A549 (cell line): Measurements from ENCODE around the gene NOXO1. TPM values are rescaled to one million over a fixed set of nuclear protein-coding genes. Genes with fewer than 3 reads are reported as not detected.

Experiments used
- ATAC-seq, 2 experiments: fragments of 200-7000 bp in 1 of 2; fragments of >200 bp in 1 of 2; cut with Nextera tagmentation in 1 of 2; cut with Tn5 transposase in 1 of 2; 3 replicates each; pipeline versions ENCODE4 v1.8.0 to v1.9.1; 2018 to 2020; ENCODE audit warnings: mild to moderate bottlenecking in 1 of 2, moderate library complexity in 1 of 2
- CTCF ChIA-PET: fragments of 300-600 bp; sonication (Branson Sonifier 250); formaldehyde crosslinking; extraction: SDS; loops from one replicate; lab custom pipeline; 2021; ENCODE audit warnings: antibody characterized with exemption, inconsistent platforms; lab: Yijun Ruan, JAX
- POLR2A ChIA-PET: fragments of 350-600 bp; formaldehyde crosslinking; extraction: SDS; loops from one replicate; lab custom pipeline; 2021; ENCODE audit warnings: antibody characterized with exemption, inconsistent platforms; lab: Yijun Ruan, JAX
- DNase-seq, 2 experiments: peaks; one replicate each; pipeline versions ENCODE4 v3.0.0 to v3.0.0-alpha.2; 2011 to 2016; ENCODE audit warnings: low read depth in 1 of 2, low spot score in 1 of 2
- FAIRE-seq: peaks from 2 replicates; lab custom pipeline; 2011; peaks lifted over from hg19 to GRCh38; lab: Jason Lieb, UNC
- H3K27ac ChIP-seq, 2 experiments: fragments of >200 bp; sonication (Bioruptor Twin); formaldehyde crosslinking; 3 replicates each; pipeline ENCODE4 v1.5.1; 2016 to 2017
- H3K4me1 ChIP-seq: fragments of >200 bp; sonication (Bioruptor Twin); formaldehyde crosslinking; 3 replicates; pipeline ENCODE4 v1.6.1; 2016
- H3K4me2 ChIP-seq: fragments of >200 bp; sonication (Bioruptor Twin); formaldehyde crosslinking; 3 replicates; pipeline ENCODE4 v1.6.1; 2016
- H3K4me3 ChIP-seq: fragments of >200 bp; sonication (Bioruptor Twin); formaldehyde crosslinking; 3 replicates; pipeline ENCODE4 v1.5.1; 2016
- H3K9me3 ChIP-seq: fragments of >200 bp; sonication (Bioruptor Twin); formaldehyde crosslinking; 3 replicates; pipeline ENCODE4 v1.6.1; 2016
- ATOH8 ChIP-seq: fragments of 250-450 bp; sonication (Bioruptor Pico); IDR thresholded peaks from 2 replicates; pipeline ENCODE4 v1.5.0; 2020; ENCODE audit warnings: low read depth, mild to moderate bottlenecking, moderate library complexity
- BCL3 ChIP-seq: fragments of >200 bp; sonication (Bioruptor Twin); formaldehyde crosslinking; IDR thresholded peaks from 3 replicates; pipeline ENCODE4 v1.6.1; 2016
- CBX8 ChIP-seq: fragments of 200-600 bp; sonication (generic); IDR thresholded peaks from 2 replicates; pipeline ENCODE4 v1.6.1; 2016
- CTCF ChIP-seq: fragments of >200 bp; sonication (Bioruptor Twin); formaldehyde crosslinking; IDR thresholded peaks from 3 replicates; pipeline ENCODE4 v1.5.1; 2016
- EP300 ChIP-seq, 2 experiments: fragments of >200 bp; sonication (Bioruptor Twin); formaldehyde crosslinking; IDR thresholded peaks; 2 replicates in 1 of 2; 3 replicates in 1 of 2; pipeline ENCODE4 v1.6.1; 2016 to 2017
- GATA3 ChIP-seq: IDR thresholded peaks from 2 replicates; pipeline ENCODE4 v1.6.1; 2012; ENCODE audit warnings: borderline replicate concordance
- HDAC2 ChIP-seq: fragments of 200-600 bp; sonication (generic); IDR thresholded peaks from 2 replicates; pipeline ENCODE4 v1.6.1; 2016
- HEYL ChIP-seq: fragments of 250-450 bp; sonication (Bioruptor Pico); IDR thresholded peaks from 2 replicates; pipeline ENCODE4 v1.8.0; 2021; ENCODE audit warnings: mild to moderate bottlenecking, moderate library complexity
- JUN ChIP-seq, 2 experiments: fragments of >200 bp; sonication (Bioruptor Twin); formaldehyde crosslinking; IDR thresholded peaks; 2 replicates in 1 of 2; 3 replicates in 1 of 2; pipeline ENCODE4 v1.6.1; 2016 to 2017
- KDM5A ChIP-seq: fragments of 200-600 bp; sonication (generic); IDR thresholded peaks from 2 replicates; pipeline ENCODE4 v1.6.1; 2016; ENCODE audit warnings: antibody characterized with exemption, mild to moderate bottlenecking
- MYC ChIP-seq: IDR thresholded peaks from 2 replicates; pipeline ENCODE4 v1.6.1; 2012; ENCODE audit warnings: mild to moderate bottlenecking, inconsistent platforms, low read length, improper control_type of control experiment, borderline replicate concordance
- NR3C1 ChIP-seq: fragments of >200 bp; sonication (Bioruptor Twin); formaldehyde crosslinking; IDR thresholded peaks from 3 replicates; pipeline ENCODE4 v1.6.1; 2017
- RAD21 ChIP-seq, 2 experiments: fragments of >200 bp in 1 of 2; sonication (Bioruptor Twin) in 1 of 2; formaldehyde crosslinking in 1 of 2; IDR thresholded peaks in 1 of 2; conservative IDR thresholded peaks in 1 of 2; 2 replicates in 1 of 2; 3 replicates in 1 of 2; pipeline ENCODE4 v1.6.1; 2012 to 2018; ENCODE audit warnings: inconsistent platforms in 1 of 2
- RARB ChIP-seq: fragments of 250-450 bp; sonication (Bioruptor Pico); IDR thresholded peaks from 2 replicates; pipeline ENCODE4 v1.8.0; 2021; ENCODE audit warnings: mild to moderate bottlenecking, moderate library complexity
- RCOR1 ChIP-seq: fragments of 150-350 bp; IDR thresholded peaks from 2 replicates; pipeline ENCODE4 v1.6.1; 2014; ENCODE audit warnings: antibody characterized with exemption, low read length, low read depth
- RFX5 ChIP-seq: fragments of 450-650 bp; IDR thresholded peaks from 2 replicates; pipeline ENCODE4 v1.7.1; 2014; ENCODE audit warnings: antibody characterized with exemption, mild to moderate bottlenecking, moderate library complexity
- TFCP2L1 ChIP-seq: fragments of 250-450 bp; sonication (Bioruptor Pico); IDR thresholded peaks from 2 replicates; pipeline ENCODE4 v1.5.0; 2021; ENCODE audit warnings: mild to moderate bottlenecking
- ZFP36 ChIP-seq: fragments of 450-650 bp; IDR thresholded peaks from 2 replicates; pipeline ENCODE4 v1.6.1; 2014; ENCODE audit warnings: borderline replicate concordance; ENCODE audit not compliant: partially characterized antibody
- WGBS: methylation state at CpG from one replicate; pipeline ENCODE4 v1.1.6; 2017; ENCODE audit errors: missing lambda C conversion rate; 5-methylcytosine and 5-hydroxymethylcytosine counted together
- polyA plus RNA-seq, 4 experiments: library from polyadenylated mRNA; depleted of rRNA in 3 of 4; stranded (reverse); fragments of >200 nt; fragmentation: RNase III in 1 of 4; extraction: RNeasy Plus Mini Kit Qiagen cat#74134 plus additional on column Dnase treatment in 1 of 4; gene quantifications; 2 replicates in 3 of 4; 3 replicates in 1 of 4; pipeline ENCODE4 v1.2.3, GENCODE V29; 2011 to 2017

Gene NOXO1
- polyA plus RNA-seq, 2 of the 4 experiments (the other 2 are of a cell fraction), result 0.32 TPM; not detected in 1

GRCh38 chr16:1950047-1950446 lies 31.2 kb downstream of the NOXO1 start:
- POLR2A ChIA-PET, result interaction anchor here (3.2 kb wide), 1 partner anchor 15 kb away, joined by 18 read pairs; the partner anchor contains the start of gene RPS2
- CTCF ChIA-PET, result interaction anchor here (1.1 to 1.4 kb wide), 3 partner anchors 9 to 105 kb away, joined by 3 to 7 read pairs (median 3); partner anchors contain the start of gene NDUFB10

GRCh38 chr16:1949507-1949906 lies 31.8 kb downstream of the NOXO1 start:
- H3K4me1 ChIP-seq, result no peaks in the 10 kb centered on the region
- no peak overlapping the region for H3K4me3 ChIP-seq
- no peak overlapping the region for H3K27ac ChIP-seq
- ChIA-PET CTCF (interaction anchor here (0.6 to 1.4 kb wide), 5 partner anchors 10 to 139 kb away, joined by 3 to 7 read pairs (median 3); partner anchors contain the start of gene NDUFB10), POLR2A (no interaction called here)
- WGBS, result 70% methylated on average over 6 of the region's 11 CpGs
- H3K9me3 ChIP-seq, result no peaks in the 10 kb centered on the region
- ATAC-seq (no peak), FAIRE-seq (no peak), DNase-seq (no peak)
- no peak overlapping the region for H3K4me2 ChIP-seq
- TF ChIP-seq RAD21 (conservative IDR thresholded peaks at IDR 0.05 in 1 of 2, IDR thresholded peaks at IDR 0.05 in 1 of 2) (no peak), CBX8 (no peak), RCOR1 (no peak)

More at GRCh38 chr16:1950047-1950446, 31.2 kb downstream of the NOXO1 start:
- Histone ChIP-seq H3K9me3 (no peaks in the 10 kb centered on the region), H3K27ac (no peak overlapping the region), H3K4me3 (no peak overlapping the region), H3K4me2 (no peak overlapping the region), H3K4me1 (no peaks in the 10 kb centered on the region)
- DNase-seq, result no peak
- WGBS, result 34% methylated on average over 5 of the region's 7 CpGs
- FAIRE-seq, result no peak
- peak; percentile 34 to 46 for ATAC-seq
- no peak for TF ChIP-seq KDM5A
- TF ChIP-seq NR3C1, result no peak
- TF ChIP-seq, all 56 proteins: peak for 0

GRCh38 chr16:1947369-1947670 lies 33.9 kb downstream of the NOXO1 start:
- TF ChIP-seq CTCF (no peak), MYC (no peak), JUN (IDR thresholded peaks at IDR 0.05) (no peak), BCL3 (no peak), KDM5A (no peak), GATA3 (no peak), EP300 (IDR thresholded peaks at IDR 0.05) (no peak), HEYL (CRISPR knock-in tag) (no peak), ZFP36 (no peak), TFCP2L1 (CRISPR knock-in tag) (no peak), RFX5 (no peak), RARB (CRISPR knock-in tag) (no peak), ATOH8 (CRISPR knock-in tag) (no peak), HDAC2 (no peak)
- no peak for DNase-seq
- 88% methylated on average over 9 of the region's 9 CpGs for whole genome bisulfite sequencing
- no peaks in the 10 kb centered on the region for H3K9me3 ChIP-seq
- H3K4me3 ChIP-seq, result no peak overlapping the region
- POLR2A ChIA-PET, result no interaction called here
- H3K4me2 ChIP-seq, result no peak overlapping the region
- no peak for FAIRE-seq
- no peak for ATAC-seq
- peaks cover 5% of the 10 kb centered on the region for H3K4me1 ChIP-seq
- no peak overlapping the region for H3K27ac ChIP-seq
- CTCF ChIA-PET, result interaction anchor here (1.2 to 2.5 kb wide), 4 partner anchors 10 to 82 kb away, joined by 4 to 11 read pairs (median 8); no protein-coding TSS in a partner anchor
